HepG2 (cell line): ENCODE data around the gene SH3BP2. TPM values are rescaled to one million over a fixed set of nuclear protein-coding genes. Genes with fewer than 3 reads are reported as not detected.

Source experiments
- ATAC-seq: fragments of 200-7000 bp; cut with Tn5 transposase; 3 replicates; pipeline ENCODE4 v1.9.1; 2020; ENCODE audit warnings: mild to moderate bottlenecking, moderate library complexity
- BruUV-seq: library from RNA; stranded (reverse); fragments of 400-500 nt; replicated peaks from 2 replicates; lab custom pipeline; 2021; lab: Mats Ljungman, UMichigan
- CTCF ChIA-PET: fragments of 300-600 bp; formaldehyde crosslinking; extraction: SDS; loops from one replicate; lab custom pipeline; 2021; ENCODE audit warnings: low total read pairs, inconsistent platforms, low intra/inter-chr PET ratio; lab: Yijun Ruan, JAX
- POLR2A ChIA-PET: fragments of 350-600 bp; sonication (Branson Sonifier 250); formaldehyde crosslinking; loops from one replicate; lab custom pipeline; 2020; ENCODE audit warnings: antibody characterized with exemption, inconsistent platforms; lab: Yijun Ruan, JAX
- DNase-seq: peaks from one replicate; pipeline ENCODE4 v3.0.0-alpha.2; 2015; ENCODE audit warnings: low spot score
- FAIRE-seq: peaks from 3 replicates; lab custom pipeline; 2011; peaks lifted over from hg19 to GRCh38; lab: Jason Lieb, UNC
- H2AFZ ChIP-seq: one replicate; pipeline ENCODE4 v1.6.1; 2011; ENCODE audit warnings: low read length, inconsistent platforms
- H3K27ac ChIP-seq: fragments of 300-600 bp; 3 replicates; pipeline ENCODE4 v1.8.0; 2011; ENCODE audit warnings: mixed run types, mild to moderate bottlenecking, mixed read lengths, low read length, inconsistent platforms; ENCODE audit not compliant: insufficient read depth; ENCODE audit errors: extremely low read length
- H3K27me3 ChIP-seq, 2 experiments: fragments of 200-600 bp in 1 of 2; 2 replicates in 1 of 2; 3 replicates in 1 of 2; pipeline versions ENCODE4 v1.6.0 to v1.8.0; 2011; ENCODE audit warnings: low read length in 2 of 2, mild to moderate bottlenecking in 2 of 2, moderate library complexity in 2 of 2, inconsistent platforms in 1 of 2; ENCODE audit not compliant: insufficient read depth in 2 of 2, control insufficient read depth in 1 of 2
- H3K36me3 ChIP-seq, 2 experiments: fragments of 200-600 bp in 1 of 2; replicated peaks in 1 of 2; 2 replicates in 1 of 2; 3 replicates in 1 of 2; pipeline versions ENCODE4 v1.5.1 to v1.8.0; 2011; ENCODE audit warnings: low read length in 2 of 2, inconsistent platforms in 1 of 2; ENCODE audit not compliant: insufficient read depth in 2 of 2, control insufficient read depth in 1 of 2
- H3K4me1 ChIP-seq: 2 replicates; pipeline ENCODE4 v1.5.1; 2012; ENCODE audit warnings: low read length, inconsistent platforms; ENCODE audit not compliant: insufficient read depth
- H3K4me2 ChIP-seq: 2 replicates; pipeline ENCODE4 v1.6.0; 2011; ENCODE audit warnings: low read depth, low read length, inconsistent platforms
- H3K4me3 ChIP-seq, 3 experiments: fragments of 200-600 bp in 1 of 3; sonication (generic), shearing (Covaris generic) in 1 of 3; replicated peaks in 1 of 3; 2 replicates each; pipeline ENCODE4 v1.5.1; 2011 to 2016; ENCODE audit warnings: low read length in 3 of 3, inconsistent platforms in 2 of 3, low read depth in 2 of 3, mild to moderate bottlenecking in 2 of 3, control low read depth in 1 of 3, mixed read lengths in 1 of 3; ENCODE audit not compliant: insufficient read depth in 1 of 3
- H3K79me2 ChIP-seq: one replicate; pipeline ENCODE4 v1.6.1; 2011; ENCODE audit warnings: low read length, inconsistent platforms; ENCODE audit not compliant: insufficient read depth
- H3K9ac ChIP-seq: 2 replicates; pipeline ENCODE4 v1.6.0; 2011; ENCODE audit warnings: mild to moderate bottlenecking, low read depth, low read length, inconsistent platforms; ENCODE audit not compliant: insufficient read depth
- H3K9me3 ChIP-seq: 2 replicates; pipeline ENCODE4 v1.5.1; 2012; ENCODE audit warnings: mild to moderate bottlenecking, low read length
- H4K20me1 ChIP-seq: 2 replicates; pipeline ENCODE4 v1.6.0; 2011; ENCODE audit warnings: inconsistent platforms, mild to moderate bottlenecking, low read length, moderate library complexity; ENCODE audit not compliant: insufficient read depth
- EHMT2 ChIP-seq: fragments of 200-600 bp; sonication (generic); IDR thresholded peaks from 2 replicates; pipeline ENCODE4 v1.7.0; 2017; ENCODE audit warnings: antibody characterized with exemption, low read depth, low read length, borderline replicate concordance
- NFIC ChIP-seq: IDR thresholded peaks from 2 replicates; pipeline ENCODE4 v1.6.1; 2012; ENCODE audit warnings: mild to moderate bottlenecking, low read length, inconsistent platforms
- ONECUT2 ChIP-seq: sonication (generic); formaldehyde crosslinking; IDR thresholded peaks from 2 replicates; pipeline ENCODE4 v1.4.0; 2020; ENCODE audit warnings: missing genetic modification reagents
- ZNF567 ChIP-seq: sonication (generic); formaldehyde crosslinking; IDR thresholded peaks from 2 replicates; pipeline ENCODE4 v1.8.1; 2023; ENCODE audit warnings: mild to moderate bottlenecking, missing genetic modification reagents, borderline replicate concordance
- ZNF687 ChIP-seq: sonication (generic); formaldehyde crosslinking; IDR thresholded peaks from 2 replicates; pipeline ENCODE4 v1.5.1; 2020; ENCODE audit warnings: mild to moderate bottlenecking, missing genetic modification reagents, moderate library complexity
- ZNF703 ChIP-seq: sonication (generic); formaldehyde crosslinking; IDR thresholded peaks from 2 replicates; pipeline ENCODE4 v1.5.1; 2020; ENCODE audit warnings: missing genetic modification reagents, mild to moderate bottlenecking, moderate library complexity, borderline replicate concordance
- ZNF891 ChIP-seq: sonication (generic); formaldehyde crosslinking; IDR thresholded peaks from 2 replicates; pipeline ENCODE4 v1.5.0; 2020; ENCODE audit warnings: mild to moderate bottlenecking, missing genetic modification reagents
- WGBS: methylation state at CpG from one replicate; pipeline ENCODE4 v1.1.6; 2017; ENCODE audit warnings: low lambda C conversion rate; 5-methylcytosine and 5-hydroxymethylcytosine counted together
- in situ Hi-C: cut with HindIII; loops from 2 replicates; pipeline ENCODE4 v1.10.0; 2017; ENCODE audit warnings: low pct_unique_long_range_greater_than_20kb; ENCODE audit not compliant: extremely low pct_ligation_motif_present
- intact Hi-C: fragments of 100-400 bp; cut with micrococcal nuclease; formaldehyde crosslinking; loops from one replicate; pipeline ENCODE4 v1.10.0; 2022; ENCODE audit not compliant: unreplicated experiment
- polyA plus RNA-seq, 8 experiments: library from polyadenylated mRNA; depleted of rRNA in 3 of 8; stranded (reverse) in 7 of 8; unstranded in 1 of 8; fragments of >200 nt; fragmentation: Illumina TruSeq in 4 of 8; extraction: Trizol in 4 of 8; gene quantifications; 2 replicates each; pipeline versions ENCODE4 v1.2.1 to v1.2.3, GENCODE V29; 2011 to 2016; ENCODE audit warnings: low read depth in 4 of 8, missing spikeins in 1 of 8, mixed read lengths in 1 of 8; ENCODE audit not compliant: insufficient read depth in 1 of 8
- total RNA-seq, 5 experiments: library from RNA; depleted of rRNA; stranded (reverse); fragments of >200 nt; fragmentation: Illumina TruSeq; extraction: Trizol; gene quantifications; 2 replicates each; pipeline ENCODE4 v1.2.3, GENCODE V29; 2016; ENCODE audit warnings: low read depth in 1 of 5
- TF ChIP-seq, protein P1 (sequence below): sonication (generic); formaldehyde crosslinking; IDR thresholded peaks from 2 replicates; pipeline ENCODE4 v1.4.0; 2020; ENCODE audit warnings: missing genetic modification reagents
- TF ChIP-seq, protein P2 (sequence below): sonication (generic); formaldehyde crosslinking; conservative IDR thresholded peaks from 2 replicates; pipeline ENCODE4 v1.4.0; 2020; ENCODE audit warnings: missing genetic modification reagents
- TF ChIP-seq, protein P3 (sequence below): sonication (generic); formaldehyde crosslinking; conservative IDR thresholded peaks from 2 replicates; pipeline ENCODE4 v1.8.0; 2022; ENCODE audit warnings: mild to moderate bottlenecking, moderate library complexity, missing genetic modification reagents

Gene SH3BP2
- total and polyA plus RNA-seq, 2 of the 13 experiments (the other 11 are each of a cell fraction or from before 2014, with no cell fraction given) = 16.9 to 34.5 TPM

DNA sequence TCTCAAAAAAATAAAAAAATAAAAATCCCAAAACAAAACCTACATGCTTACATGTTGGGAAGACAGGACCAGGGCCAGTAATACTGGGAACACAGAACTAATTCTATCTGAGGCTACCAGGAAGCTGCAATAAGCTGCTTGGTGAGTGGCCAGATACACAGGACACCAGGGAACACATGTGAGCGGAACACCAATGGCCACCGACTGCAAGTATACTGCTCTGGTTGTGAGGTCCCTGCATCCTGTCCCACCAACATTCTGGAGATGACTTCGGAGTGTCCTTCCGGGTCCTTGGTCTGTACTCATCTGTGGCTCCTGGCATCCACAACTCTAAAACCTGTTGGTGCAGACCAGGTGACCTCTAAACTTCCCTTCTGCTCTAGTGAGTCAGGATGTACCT is 39.4 kb upstream of the SH3BP2 start (continued):
- TF ChIP-seq ZNF567 = no peak

GRCh38 chr4:2754848-2755819 is 37.8 kb upstream of the SH3BP2 start:
- FAIRE-seq (peak; percentile 68), ATAC-seq (peak; percentile 2; the same call in 1 of the 3 replicates), DNase-seq (no peak)
- Histone ChIP-seq H3K27ac (peak overlapping the region; percentile 76), H3K27me3 (no peaks in the 10 kb centered on the region), H3K4me3 (peak overlapping the region; percentile 64 to 88 (median 82)), H3K4me2 (peak overlapping the region; percentile 95), H3K36me3 (peaks cover 0 to 4% of the 10 kb centered on the region in 2 experiments; a peak in 1 of 5 replicates), H2AFZ (no peak overlapping the region), H3K79me2 (peaks cover 22% of the 10 kb centered on the region), H3K9ac (peak overlapping the region; percentile 75), H3K9me3 (no peaks in the 10 kb centered on the region), H3K4me1 (peaks cover 52% of the 10 kb centered on the region), H4K20me1 (no peaks in the 10 kb centered on the region)
- ChIA-PET POLR2A (interaction anchor here (0.8 to 1.8 kb wide), 4 partner anchors 26 to 46 kb away, joined by 5 to 20 read pairs (median 10); partner anchors contain the start of gene SH3BP2), CTCF (no interaction called here)
- BruUV-seq = no TSS peak
- in situ Hi-C loops (loop anchor here (5.0 kb wide), 1 partner anchor 37 kb away; the partner anchor contains the start of gene SH3BP2), intact Hi-C loops (loop anchor here (10.0 kb wide), 1 partner anchor 110 kb away; no protein-coding TSS in a partner anchor)
- WGBS = 23% methylated on average over 23 of the region's 23 CpGs
- TF ChIP-seq ZNF703 (CRISPR knock-in tag) = 0 out of 2 replicates have a peak, but pooled peaks have one; percentile 60
- peak; percentile 17; the same call in 1 of the 2 replicates for TF ChIP-seq ZNF891
- TF ChIP-seq EHMT2 = no peak
- TF ChIP-seq, protein P1, sequence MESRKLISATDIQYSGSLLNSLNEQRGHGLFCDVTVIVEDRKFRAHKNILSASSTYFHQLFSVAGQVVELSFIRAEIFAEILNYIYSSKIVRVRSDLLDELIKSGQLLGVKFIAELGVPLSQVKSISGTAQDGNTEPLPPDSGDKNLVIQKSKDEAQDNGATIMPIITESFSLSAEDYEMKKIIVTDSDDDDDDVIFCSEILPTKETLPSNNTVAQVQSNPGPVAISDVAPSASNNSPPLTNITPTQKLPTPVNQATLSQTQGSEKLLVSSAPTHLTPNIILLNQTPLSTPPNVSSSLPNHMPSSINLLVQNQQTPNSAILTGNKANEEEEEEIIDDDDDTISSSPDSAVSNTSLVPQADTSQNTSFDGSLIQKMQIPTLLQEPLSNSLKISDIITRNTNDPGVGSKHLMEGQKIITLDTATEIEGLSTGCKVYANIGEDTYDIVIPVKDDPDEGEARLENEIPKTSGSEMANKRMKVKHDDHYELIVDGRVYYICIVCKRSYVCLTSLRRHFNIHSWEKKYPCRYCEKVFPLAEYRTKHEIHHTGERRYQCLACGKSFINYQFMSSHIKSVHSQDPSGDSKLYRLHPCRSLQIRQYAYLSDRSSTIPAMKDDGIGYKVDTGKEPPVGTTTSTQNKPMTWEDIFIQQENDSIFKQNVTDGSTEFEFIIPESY = peak; percentile 60; the same call in 1 of the 2 replicates
- TF ChIP-seq ZNF687 (CRISPR knock-in tag) = peak; percentile 37
- TF ChIP-seq NFIC = no peak
- TF ChIP-seq, protein P2, sequence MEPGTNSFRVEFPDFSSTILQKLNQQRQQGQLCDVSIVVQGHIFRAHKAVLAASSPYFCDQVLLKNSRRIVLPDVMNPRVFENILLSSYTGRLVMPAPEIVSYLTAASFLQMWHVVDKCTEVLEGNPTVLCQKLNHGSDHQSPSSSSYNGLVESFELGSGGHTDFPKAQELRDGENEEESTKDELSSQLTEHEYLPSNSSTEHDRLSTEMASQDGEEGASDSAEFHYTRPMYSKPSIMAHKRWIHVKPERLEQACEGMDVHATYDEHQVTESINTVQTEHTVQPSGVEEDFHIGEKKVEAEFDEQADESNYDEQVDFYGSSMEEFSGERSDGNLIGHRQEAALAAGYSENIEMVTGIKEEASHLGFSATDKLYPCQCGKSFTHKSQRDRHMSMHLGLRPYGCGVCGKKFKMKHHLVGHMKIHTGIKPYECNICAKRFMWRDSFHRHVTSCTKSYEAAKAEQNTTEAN (CRISPR knock-in tag) = 0 out of 2 replicates have a peak, but pooled peaks have one; percentile 52
- no peak for TF ChIP-seq ONECUT2 (CRISPR knock-in tag)
- TF ChIP-seq, protein P3, sequence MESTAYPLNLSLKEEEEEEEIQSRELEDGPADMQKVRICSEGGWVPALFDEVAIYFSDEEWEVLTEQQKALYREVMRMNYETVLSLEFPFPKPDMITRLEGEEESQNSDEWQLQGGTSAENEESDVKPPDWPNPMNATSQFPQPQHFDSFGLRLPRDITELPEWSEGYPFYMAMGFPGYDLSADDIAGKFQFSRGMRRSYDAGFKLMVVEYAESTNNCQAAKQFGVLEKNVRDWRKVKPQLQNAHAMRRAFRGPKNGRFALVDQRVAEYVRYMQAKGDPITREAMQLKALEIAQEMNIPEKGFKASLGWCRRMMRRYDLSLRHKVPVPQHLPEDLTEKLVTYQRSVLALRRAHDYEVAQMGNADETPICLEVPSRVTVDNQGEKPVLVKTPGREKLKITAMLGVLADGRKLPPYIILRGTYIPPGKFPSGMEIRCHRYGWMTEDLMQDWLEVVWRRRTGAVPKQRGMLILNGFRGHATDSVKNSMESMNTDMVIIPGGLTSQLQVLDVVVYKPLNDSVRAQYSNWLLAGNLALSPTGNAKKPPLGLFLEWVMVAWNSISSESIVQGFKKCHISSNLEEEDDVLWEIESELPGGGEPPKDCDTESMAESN (CRISPR knock-in tag) = no peak
